ENCODE measurements around the gene SZT2. TPM values are rescaled to one million over a fixed set of nuclear protein-coding genes. Genes with fewer than 3 reads are reported as not detected.

SZT2 gene
- polyA plus RNA-seq, 4 donors: 8.9 to 23.7 (median 19.0) TPM

DNA sequence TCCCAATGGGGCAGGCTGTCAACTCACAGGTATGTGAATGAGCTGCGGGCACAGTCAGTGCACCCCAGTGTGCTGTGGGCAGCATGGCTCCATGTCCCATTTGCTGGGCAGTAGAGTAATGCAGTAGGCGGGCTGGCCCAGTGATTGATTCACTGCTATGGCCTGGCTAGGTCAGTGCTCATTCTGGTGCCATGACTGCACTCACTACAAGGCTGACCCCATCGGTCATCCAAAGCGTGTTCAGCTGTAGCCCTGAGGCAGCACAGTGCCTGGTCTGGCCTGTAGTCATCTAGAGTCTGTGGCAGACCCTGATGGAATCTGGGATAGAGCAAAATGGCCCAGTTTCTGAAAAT, 56.7 kb downstream of the SZT2 start:
- FAIRE-seq: no peak
- no peaks in the 10 kb centered on the region for H3K9me3 ChIP-seq (ENCODE audit: control insufficient read depth in 2 of 2, insufficient read depth in 1 of 2, low read depth in 1 of 2, low read length in 1 of 2)
- H3K4me3 ChIP-seq (ENCODE audit: low read depth in 1 of 3, low read length in 3 of 3): no peak overlapping the region
- H3K36me3 ChIP-seq (ENCODE audit: control insufficient read depth in 3 of 3, insufficient read depth in 2 of 3, low read depth in 1 of 3, low read length in 3 of 3): peaks cover 24 to 99% (median 41%) of the 10 kb centered on the region in 3 donors
- no peak overlapping the region for H3K27ac ChIP-seq (ENCODE audit: low read depth in 1 of 3, low read length in 2 of 3)
- H3K27me3 ChIP-seq (ENCODE audit: control insufficient read depth in 3 of 3, insufficient read depth in 3 of 3, low read length in 3 of 3): no peaks in the 10 kb centered on the region
- H3K4me1 ChIP-seq (ENCODE audit: control insufficient read depth in 3 of 3, insufficient read depth in 2 of 3, low read depth in 1 of 3, low read length in 2 of 3): peaks cover 0 to 12% (median 5%) of the 10 kb centered on the region in 3 donors
- DNase-seq: no peak
- WGBS, 3 donors: 94 to 100% (median 98%) methylated on average over 4 of the region's 4 CpGs

DNA sequence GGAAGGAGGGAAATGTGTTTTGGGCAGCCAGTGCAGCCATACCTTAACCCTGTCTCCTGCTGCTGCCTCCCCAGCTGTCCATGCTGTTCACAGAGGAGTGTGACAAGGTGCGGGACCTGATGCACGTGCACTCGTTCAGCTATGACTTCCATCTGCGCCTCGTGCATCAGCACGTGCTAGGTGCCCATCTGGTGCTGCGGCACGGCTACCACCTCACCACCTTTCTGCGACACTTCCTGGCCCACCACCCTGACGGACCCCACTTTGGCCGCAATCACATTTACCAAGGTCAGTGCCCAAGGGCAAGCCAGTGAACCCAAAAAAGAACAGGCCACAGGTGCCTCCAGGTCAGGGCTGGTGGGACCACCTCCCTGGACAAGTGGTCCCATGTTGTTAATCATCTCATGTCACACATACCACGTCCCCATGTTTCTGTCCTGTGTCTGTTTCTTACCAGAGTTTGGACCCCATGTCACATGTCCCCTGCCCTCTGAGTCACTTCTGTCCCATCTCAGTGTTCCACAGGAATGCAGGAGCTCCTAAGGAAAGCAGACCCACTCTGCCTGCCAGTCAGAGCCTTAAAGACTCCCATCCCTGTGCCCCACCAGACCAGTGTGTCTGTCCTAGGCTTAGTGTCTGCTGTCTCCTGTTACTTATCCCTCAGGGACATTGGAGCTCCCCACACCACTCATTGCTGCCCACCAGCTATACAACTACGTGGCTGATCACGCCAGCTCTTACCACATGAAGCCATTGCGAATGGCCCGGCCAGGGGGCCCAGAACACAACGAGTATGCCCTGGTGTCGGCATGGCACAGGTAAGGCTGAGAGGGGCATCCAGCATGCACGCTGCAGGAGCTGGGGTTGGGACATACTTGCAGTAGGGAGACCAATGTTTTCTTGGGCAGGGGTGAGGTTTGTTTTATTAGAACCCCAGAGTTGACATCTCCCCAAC, 57.5 kb downstream of the SZT2 start:
- peaks cover 0 to 12% (median 5%) of the 10 kb centered on the region in 3 donors for H3K4me1 ChIP-seq (ENCODE audit: control insufficient read depth in 3 of 3, insufficient read depth in 2 of 3, low read depth in 1 of 3, low read length in 2 of 3)
- H3K4me3 ChIP-seq (ENCODE audit: low read depth in 1 of 3, low read length in 3 of 3): no peak overlapping the region
- DNase-seq (no peak), FAIRE-seq (no peak)
- H3K27ac ChIP-seq (ENCODE audit: low read depth in 1 of 3, low read length in 2 of 3): no peak overlapping the region
- peaks cover 23 to 99% (median 44%) of the 10 kb centered on the region in 3 donors for H3K36me3 ChIP-seq (ENCODE audit: control insufficient read depth in 3 of 3, insufficient read depth in 2 of 3, low read depth in 1 of 3, low read length in 3 of 3)
- H3K27me3 ChIP-seq (ENCODE audit: control insufficient read depth in 3 of 3, insufficient read depth in 3 of 3, low read length in 3 of 3): no peaks in the 10 kb centered on the region
- H3K9me3 ChIP-seq (ENCODE audit: control insufficient read depth in 2 of 2, insufficient read depth in 1 of 2, low read depth in 1 of 2, low read length in 1 of 2): no peaks in the 10 kb centered on the region
- 92 to 95% (median 93%) methylated on average over 19 of the region's 19 CpGs for WGBS, 3 donors

DNA sequence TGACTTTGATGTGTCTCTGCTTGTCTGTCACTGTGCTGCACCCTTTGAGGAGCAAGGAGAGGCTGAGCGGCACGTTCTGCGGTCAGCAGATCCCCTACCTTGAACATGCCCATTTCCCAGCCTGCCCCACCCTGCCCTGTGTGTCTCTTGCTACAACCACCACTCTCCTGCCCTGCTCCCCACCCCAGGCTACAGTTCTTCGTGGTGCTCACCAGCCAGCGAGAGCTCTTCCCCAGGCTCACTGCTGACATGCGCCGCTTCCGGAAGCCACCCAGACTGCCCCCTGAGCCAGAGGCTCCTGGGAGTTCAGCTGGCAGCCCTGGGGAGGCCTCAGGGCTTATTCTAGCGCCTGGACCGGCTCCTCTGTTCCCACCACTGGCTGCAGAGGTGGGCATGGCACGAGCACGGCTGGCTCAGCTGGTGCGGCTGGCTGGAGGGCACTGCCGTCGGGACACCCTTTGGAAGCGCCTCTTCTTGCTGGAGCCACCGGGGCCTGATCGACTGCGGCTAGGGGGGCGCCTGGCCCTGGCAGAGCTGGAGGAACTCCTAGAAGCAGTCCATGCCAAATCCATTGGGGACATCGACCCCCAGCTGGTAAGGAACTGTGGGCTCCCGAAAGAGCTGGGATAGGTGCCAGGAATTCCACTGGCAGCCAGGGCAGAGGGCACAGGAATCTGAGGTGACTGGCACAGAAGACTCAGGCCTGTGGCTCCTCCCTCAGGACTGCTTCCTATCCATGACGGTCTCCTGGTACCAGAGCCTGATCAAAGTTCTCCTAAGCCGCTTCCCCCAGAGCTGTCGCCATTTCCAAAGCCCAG, 58.4 kb downstream of the SZT2 start:
- peak overlapping the region in 2 of 3 donors; percentile 22 to 68 for H3K27ac ChIP-seq (ENCODE audit: low read depth in 1 of 3, low read length in 2 of 3)
- H3K36me3 ChIP-seq (ENCODE audit: control insufficient read depth in 3 of 3, insufficient read depth in 2 of 3, low read depth in 1 of 3, low read length in 3 of 3): peaks cover 21 to 97% (median 44%) of the 10 kb centered on the region in 3 donors
- H3K4me3 ChIP-seq (ENCODE audit: low read depth in 1 of 3, low read length in 3 of 3): no peak overlapping the region
- H3K4me1 ChIP-seq (ENCODE audit: control insufficient read depth in 3 of 3, insufficient read depth in 2 of 3, low read depth in 1 of 3, low read length in 2 of 3): peaks cover 0 to 18% (median 5%) of the 10 kb centered on the region in 3 donors
- FAIRE-seq: no peak
- H3K27me3 ChIP-seq (ENCODE audit: control insufficient read depth in 3 of 3, insufficient read depth in 3 of 3, low read length in 3 of 3): no peaks in the 10 kb centered on the region
- peak in 1 of 2 donors; percentile 87 for DNase-seq
- H3K9me3 ChIP-seq (ENCODE audit: control insufficient read depth in 2 of 2, insufficient read depth in 1 of 2, low read depth in 1 of 2, low read length in 1 of 2): no peaks in the 10 kb centered on the region
- WGBS, 3 donors: 69 to 86% (median 77%) methylated on average over 25 of the region's 25 CpGs

DNA sequence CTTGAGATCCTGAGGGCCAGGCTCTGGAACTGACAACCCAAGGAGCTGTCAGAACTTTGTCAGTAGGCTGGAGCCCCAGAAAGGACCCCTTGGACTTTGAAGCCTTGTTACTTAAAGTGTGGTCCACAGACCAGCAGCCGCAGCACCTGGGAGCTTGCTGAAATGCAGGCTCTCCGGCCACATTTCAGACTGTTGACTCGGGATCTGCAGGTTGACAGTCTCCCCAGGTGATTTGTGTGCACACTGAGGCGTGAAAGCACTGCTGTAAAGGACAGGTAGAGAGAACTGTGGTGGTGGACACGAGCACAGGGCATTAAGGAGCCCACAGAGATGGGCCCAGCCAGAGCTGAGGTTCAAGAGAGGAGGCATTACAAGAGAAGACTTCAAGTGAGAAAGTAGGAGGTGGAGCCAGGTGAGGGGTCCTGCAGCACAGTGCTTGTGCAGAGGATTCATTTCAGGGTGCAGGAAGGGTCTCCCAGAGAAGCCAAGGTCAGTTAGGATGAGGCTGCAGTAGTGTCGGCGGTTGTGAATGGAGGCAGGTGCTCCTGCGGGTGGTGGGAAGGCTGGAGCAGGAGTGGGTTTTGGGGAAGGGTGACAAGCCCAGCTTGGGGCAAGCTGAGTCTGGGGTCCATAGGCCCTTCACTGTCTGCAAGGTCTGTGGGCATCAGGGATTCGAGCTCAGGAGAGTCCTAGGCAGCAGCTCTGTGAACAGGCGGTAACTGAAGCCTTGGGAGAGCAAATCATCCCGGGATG, 59.4 kb downstream of the SZT2 start:
- no peak overlapping the region for H3K4me3 ChIP-seq (ENCODE audit: low read depth in 1 of 3, low read length in 3 of 3)
- peak overlapping the region in 2 of 3 donors; percentile 22 to 77 for H3K27ac ChIP-seq (ENCODE audit: low read depth in 1 of 3, low read length in 2 of 3)
- peaks cover 17 to 86% (median 39%) of the 10 kb centered on the region in 3 donors for H3K36me3 ChIP-seq (ENCODE audit: control insufficient read depth in 3 of 3, insufficient read depth in 2 of 3, low read depth in 1 of 3, low read length in 3 of 3)
- WGBS, 3 donors: 84 to 91% (median 90%) methylated on average over 11 of the region's 11 CpGs
- H3K9me3 ChIP-seq (ENCODE audit: control insufficient read depth in 2 of 2, insufficient read depth in 1 of 2, low read depth in 1 of 2, low read length in 1 of 2): no peaks in the 10 kb centered on the region
- peaks cover 0 to 22% (median 5%) of the 10 kb centered on the region in 3 donors for H3K4me1 ChIP-seq (ENCODE audit: control insufficient read depth in 3 of 3, insufficient read depth in 2 of 3, low read depth in 1 of 3, low read length in 2 of 3)
- H3K27me3 ChIP-seq (ENCODE audit: control insufficient read depth in 3 of 3, insufficient read depth in 3 of 3, low read length in 3 of 3): no peaks in the 10 kb centered on the region
- FAIRE-seq (no peak), DNase-seq (no peak)

DNA sequence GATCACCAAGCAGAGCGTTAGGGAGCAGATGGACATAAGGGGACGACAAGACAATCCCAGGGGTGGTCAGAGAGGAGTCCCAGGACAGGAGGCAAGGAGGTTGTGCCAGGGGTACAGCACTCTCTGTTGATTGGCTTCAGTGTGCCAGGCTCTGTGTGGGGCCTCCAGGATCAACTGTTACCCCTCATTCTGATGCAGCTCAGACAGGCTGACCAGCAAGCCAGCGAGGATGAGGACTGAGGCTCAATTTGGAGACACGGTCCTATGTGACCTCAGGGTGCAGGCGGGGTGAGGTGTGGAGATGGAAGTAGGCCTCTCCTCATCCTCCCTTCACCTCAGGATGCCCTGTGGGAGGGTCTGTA, 60.0 kb downstream of the SZT2 start:
- no peak for FAIRE-seq
- Histone ChIP-seq H3K27ac (ENCODE audit: low read depth in 1 of 3, low read length in 2 of 3) (no peak overlapping the region), H3K27me3 (ENCODE audit: control insufficient read depth in 3 of 3, insufficient read depth in 3 of 3, low read length in 3 of 3) (no peaks in the 10 kb centered on the region), H3K4me1 (ENCODE audit: control insufficient read depth in 3 of 3, insufficient read depth in 2 of 3, low read depth in 1 of 3, low read length in 2 of 3) (peaks cover 0 to 23% (median 5%) of the 10 kb centered on the region in 3 donors), H3K4me3 (ENCODE audit: low read depth in 1 of 3, low read length in 3 of 3) (no peak overlapping the region), H3K36me3 (ENCODE audit: control insufficient read depth in 3 of 3, insufficient read depth in 2 of 3, low read depth in 1 of 3, low read length in 3 of 3) (peaks cover 17 to 81% (median 39%) of the 10 kb centered on the region in 3 donors), H3K9me3 (ENCODE audit: control insufficient read depth in 2 of 2, insufficient read depth in 1 of 2, low read depth in 1 of 2, low read length in 1 of 2) (no peaks in the 10 kb centered on the region)
- DNase-seq: no peak
- 78 to 90% (median 81%) methylated on average over 5 of the region's 5 CpGs for whole genome bisulfite sequencing, 3 donors

DNA sequence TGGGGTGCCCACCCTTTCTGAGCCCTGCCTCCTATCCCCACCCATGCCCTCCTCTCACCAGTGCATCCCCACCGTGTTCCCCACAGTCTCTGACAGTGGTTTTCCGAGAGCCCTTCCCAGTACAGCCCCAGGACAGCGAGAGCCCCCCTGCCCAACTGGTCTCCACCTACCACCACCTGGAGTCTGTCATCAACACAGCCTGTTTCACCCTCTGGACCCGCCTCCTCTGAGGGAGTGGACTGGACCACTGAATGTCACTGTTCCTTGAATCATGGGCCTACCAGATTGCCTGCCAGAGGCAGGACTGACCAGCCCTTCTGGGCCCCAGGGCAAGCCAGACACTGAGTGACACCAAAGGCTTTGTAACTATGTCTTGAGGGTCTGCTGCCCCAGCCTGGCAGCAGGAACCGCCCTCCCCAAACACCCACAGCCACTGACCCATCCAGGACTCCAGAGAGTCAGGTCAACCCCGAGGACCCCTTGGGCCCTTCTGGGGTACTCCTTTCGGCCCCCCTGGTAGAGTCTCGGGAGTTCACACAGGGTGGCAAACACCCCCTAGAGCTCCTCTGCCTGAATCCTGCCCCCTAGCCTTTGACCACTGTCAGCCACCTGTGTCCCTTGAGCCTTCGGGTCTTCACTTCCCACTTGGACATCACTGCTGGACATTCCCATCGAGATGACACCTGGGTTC, 60.7 kb downstream of the SZT2 start:
- WGBS, 3 donors: 90 to 92% (median 91%) methylated on average over 10 of the region's 10 CpGs
- Histone ChIP-seq H3K36me3 (ENCODE audit: control insufficient read depth in 3 of 3, insufficient read depth in 2 of 3, low read depth in 1 of 3, low read length in 3 of 3) (peaks cover 17 to 74% (median 36%) of the 10 kb centered on the region in 3 donors), H3K4me3 (ENCODE audit: low read depth in 1 of 3, low read length in 3 of 3) (no peak overlapping the region), H3K27me3 (ENCODE audit: control insufficient read depth in 3 of 3, insufficient read depth in 3 of 3, low read length in 3 of 3) (no peaks in the 10 kb centered on the region), H3K9me3 (ENCODE audit: control insufficient read depth in 2 of 2, insufficient read depth in 1 of 2, low read depth in 1 of 2, low read length in 1 of 2) (no peaks in the 10 kb centered on the region), H3K4me1 (ENCODE audit: control insufficient read depth in 3 of 3, insufficient read depth in 2 of 3, low read depth in 1 of 3, low read length in 2 of 3) (peaks cover 0 to 22% (median 5%) of the 10 kb centered on the region in 3 donors), H3K27ac (ENCODE audit: low read depth in 1 of 3, low read length in 2 of 3) (no peak overlapping the region)
- FAIRE-seq: no peak
- DNase-seq: no peak

DNA sequence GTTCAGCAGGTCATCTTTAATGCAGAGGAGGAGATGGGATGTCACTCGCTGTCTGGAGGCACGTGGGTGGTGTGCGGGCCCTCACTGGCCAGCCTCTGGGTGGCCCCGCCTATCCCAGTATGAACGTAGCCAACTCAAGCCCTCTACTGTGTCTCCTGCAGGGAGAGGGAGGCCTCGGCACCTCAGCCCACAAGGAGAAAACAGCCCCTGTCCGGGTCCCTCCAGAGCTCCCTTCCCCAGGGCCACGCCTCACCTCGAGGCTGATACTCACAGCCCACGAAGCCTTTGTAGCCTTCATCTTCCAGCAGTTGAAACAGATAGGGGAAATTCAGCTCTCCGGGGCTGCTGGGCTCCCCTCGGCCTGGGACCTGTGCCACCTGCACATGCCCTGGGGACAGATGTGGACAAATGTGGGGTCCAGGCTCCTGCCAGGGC, 61.5 kb downstream of the SZT2 start:
- no peak for FAIRE-seq
- H3K27me3 ChIP-seq (ENCODE audit: control insufficient read depth in 3 of 3, insufficient read depth in 3 of 3, low read length in 3 of 3): no peaks in the 10 kb centered on the region

More for the DNA sequence above, 61.5 kb downstream of the SZT2 start:
- Histone ChIP-seq H3K9me3 (ENCODE audit: control insufficient read depth in 2 of 2, insufficient read depth in 1 of 2, low read depth in 1 of 2, low read length in 1 of 2) (no peaks in the 10 kb centered on the region), H3K4me3 (ENCODE audit: low read depth in 1 of 3, low read length in 3 of 3) (no peak overlapping the region), H3K36me3 (ENCODE audit: control insufficient read depth in 3 of 3, insufficient read depth in 2 of 3, low read depth in 1 of 3, low read length in 3 of 3) (peaks cover 17 to 67% (median 28%) of the 10 kb centered on the region in 3 donors), H3K4me1 (ENCODE audit: control insufficient read depth in 3 of 3, insufficient read depth in 2 of 3, low read depth in 1 of 3, low read length in 2 of 3) (peaks cover 0 to 22% (median 5%) of the 10 kb centered on the region in 3 donors), H3K27ac (ENCODE audit: low read depth in 1 of 3, low read length in 2 of 3) (no peak overlapping the region)
- WGBS, 3 donors: 71 to 79% (median 77%) methylated on average over 10 to 12 of the region's 12 CpGs
- no peak for DNase-seq
